Mammary epithelial cell (primary cell): ENCODE results near the gene ZNF580.

Experiments
- EZH2 ChIP-seq: IDR thresholded peaks from 2 replicates; pipeline ENCODE4 v1.6.1; 2012; ENCODE audit warnings: low read length, inconsistent platforms, borderline replicate concordance
- TF ChIP-seq, protein P1 (sequence below), 2 donors: IDR thresholded peaks in 1 of 2; conservative IDR thresholded peaks in 1 of 2; 2 replicates each; pipeline ENCODE4 v1.5.1; 2011 to 2012; ENCODE audit warnings: inconsistent platforms in 2 of 2, low read length in 2 of 2, mild to moderate bottlenecking in 2 of 2, control low read depth in 1 of 2, low read depth in 1 of 2; ENCODE audit not compliant: insufficient read depth in 1 of 2; ENCODE audit errors: extremely low read depth in 1 of 2

DNA sequence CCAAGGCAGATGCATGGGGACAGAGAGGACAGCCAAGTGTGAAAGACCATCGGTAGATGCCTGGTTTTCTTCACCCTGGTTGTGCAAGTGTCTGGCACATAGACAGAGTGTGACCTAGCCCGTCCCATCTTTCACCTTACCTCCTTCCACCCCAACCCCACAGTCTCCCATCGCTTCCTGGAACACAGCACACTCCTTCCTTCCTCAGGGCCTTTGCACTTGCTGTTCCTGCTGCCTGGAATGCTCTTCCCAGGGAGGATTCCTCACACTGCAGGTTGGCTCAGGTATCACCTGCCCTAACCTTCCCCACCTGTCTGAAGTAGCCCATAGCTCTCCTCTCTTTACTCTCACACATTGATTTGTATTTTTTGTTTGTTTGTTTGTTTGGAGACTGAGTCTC lies 44.5 kb upstream of the ZNF580 start:
- TF ChIP-seq, protein P1, sequence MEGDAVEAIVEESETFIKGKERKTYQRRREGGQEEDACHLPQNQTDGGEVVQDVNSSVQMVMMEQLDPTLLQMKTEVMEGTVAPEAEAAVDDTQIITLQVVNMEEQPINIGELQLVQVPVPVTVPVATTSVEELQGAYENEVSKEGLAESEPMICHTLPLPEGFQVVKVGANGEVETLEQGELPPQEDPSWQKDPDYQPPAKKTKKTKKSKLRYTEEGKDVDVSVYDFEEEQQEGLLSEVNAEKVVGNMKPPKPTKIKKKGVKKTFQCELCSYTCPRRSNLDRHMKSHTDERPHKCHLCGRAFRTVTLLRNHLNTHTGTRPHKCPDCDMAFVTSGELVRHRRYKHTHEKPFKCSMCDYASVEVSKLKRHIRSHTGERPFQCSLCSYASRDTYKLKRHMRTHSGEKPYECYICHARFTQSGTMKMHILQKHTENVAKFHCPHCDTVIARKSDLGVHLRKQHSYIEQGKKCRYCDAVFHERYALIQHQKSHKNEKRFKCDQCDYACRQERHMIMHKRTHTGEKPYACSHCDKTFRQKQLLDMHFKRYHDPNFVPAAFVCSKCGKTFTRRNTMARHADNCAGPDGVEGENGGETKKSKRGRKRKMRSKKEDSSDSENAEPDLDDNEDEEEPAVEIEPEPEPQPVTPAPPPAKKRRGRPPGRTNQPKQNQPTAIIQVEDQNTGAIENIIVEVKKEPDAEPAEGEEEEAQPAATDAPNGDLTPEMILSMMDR (conservative IDR thresholded peaks at IDR 0.05 in 1 of 2, IDR thresholded peaks at IDR 0.05 in 1 of 2; ENCODE audit: extremely low read depth in 1 of 2, insufficient read depth in 1 of 2, low read depth in 1 of 2, low read length in 2 of 2): no peak
- no peak for TF ChIP-seq EZH2
